ENCODE data around the gene PANX1. TPM values are rescaled to one million over a fixed set of nuclear protein-coding genes. Genes with fewer than 3 reads are reported as not detected.

The PANX1 gene
- total and polyA plus RNA-seq, 10 of the 15 experiments (the other 5 are each of a cell fraction or from before 2014, with no cell fraction given): 3.3 to 18.7 (median 14.4) TPM

- H2AFZ ChIP-seq (ENCODE audit: control insufficient read depth, low read depth, low read length): no peak overlapping the region
- no peak overlapping the region for H3K27ac ChIP-seq (ENCODE audit: control insufficient read depth, insufficient read depth)
- DNase-seq (ENCODE audit: low read depth, low spot score): no peak
- H3K9ac ChIP-seq (ENCODE audit: control insufficient read depth, insufficient read depth, low read length): no peak overlapping the region
- TF ChIP-seq ELK1 (IDR thresholded peaks at IDR 0.05; ENCODE audit: low read depth, low read length): no peak
- TF ChIP-seq SPI1 (IDR thresholded peaks at IDR 0.05; ENCODE audit: borderline replicate concordance, insufficient read depth, low read depth, low read length): no peak
- H3K27me3 ChIP-seq (replicated peaks in 1 of 2; ENCODE audit: control insufficient read depth in 2 of 2, insufficient read depth in 2 of 2, low read length in 1 of 2): no peaks in the 10 kb centered on the region
- in situ Hi-C loops (cut with MboI): no loop called here
- no peaks in the 10 kb centered on the region for H4K20me1 ChIP-seq (ENCODE audit: control insufficient read depth, insufficient read depth)
- H3K9me3 ChIP-seq (replicated peaks; ENCODE audit: control insufficient read depth, insufficient read depth, low read length): no peaks in the 10 kb centered on the region
- ATAC-seq: no peak
- ChIA-PET POLR2A (interaction anchor here (1.0 to 1.1 kb wide), 2 partner anchors 20 to 21 kb away, joined by 3 to 4 read pairs; no protein-coding TSS in a partner anchor), CTCF (interaction anchor here (1.0 to 1.2 kb wide), 2 partner anchors 20 to 33 kb away, joined by 3 to 5 read pairs; no protein-coding TSS in a partner anchor), RAD21 (ENCODE audit: unreplicated experiment) (no interaction called here), SMC1A (ENCODE audit: uncharacterized antibody, unreplicated experiment) (interaction anchor here (1.5 kb wide), 1 partner anchor 15 kb away, joined by 6 read pairs; no protein-coding TSS in a partner anchor)
- H3K4me2 ChIP-seq (ENCODE audit: control insufficient read depth, insufficient read depth): no peak overlapping the region
- intact Hi-C loops (cut with micrococcal nuclease; ENCODE audit: unreplicated experiment): no loop called here
- H3K79me2 ChIP-seq (ENCODE audit: control insufficient read depth, insufficient read depth, low read length): peaks cover 18% of the 10 kb centered on the region
- H3K4me3 ChIP-seq: no peak overlapping the region
- peaks cover 5 to 7% of the 10 kb centered on the region in 2 experiments for H3K36me3 ChIP-seq (ENCODE audit: control insufficient read depth in 2 of 2, insufficient read depth in 2 of 2, low read length in 1 of 2)
- no TSS peak for BruUV-seq (replicated peaks)
- WGBS (ENCODE audit: insufficient coverage, insufficient replicate concordance, low lambda C conversion rate, missing lambda C conversion rate): 75% methylated on average over 4 of the region's 4 CpGs
- peaks cover 16% of the 10 kb centered on the region for H3K4me1 ChIP-seq (ENCODE audit: control insufficient read depth, insufficient read depth, low read length)
- FAIRE-seq: no peak
These were observed 22.4 kb downstream of the PANX1 start for GRCh38 chr11:94150704-94151685.
